ENCODE measurements around the gene PCED1A.

DNA sequence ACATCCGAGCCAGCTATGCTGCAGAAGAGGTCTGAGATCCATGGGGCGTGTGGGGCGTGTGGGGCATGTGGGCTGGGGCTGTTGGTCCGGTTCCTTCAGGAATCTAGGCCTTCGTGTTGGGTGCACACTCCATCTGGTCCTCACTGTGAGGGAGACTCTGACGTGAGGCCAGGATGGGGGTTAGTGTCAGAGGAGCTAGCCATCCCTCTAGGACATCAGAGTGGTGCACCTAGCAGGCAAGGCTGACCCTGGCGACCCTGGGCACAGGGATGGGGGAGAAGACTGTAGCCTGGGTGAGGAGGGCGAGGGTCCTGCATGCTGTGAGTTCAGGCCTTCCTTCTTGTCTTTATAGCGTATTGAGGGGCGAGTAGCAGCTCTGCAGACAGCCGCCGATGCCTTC is 24.2 kb upstream of the PCED1A start:
- TF ChIP-seq POLR2AphosphoS5 (IDR thresholded peaks at IDR 0.05) (no peak), EP300 (IDR thresholded peaks at IDR 0.05) (no peak), CTCF (IDR thresholded peaks at IDR 0.05) (no peak), POLR2A (IDR thresholded peaks at IDR 0.05) (no peak)

Measured in gastroesophageal sphincter (tissue), 3 donors.